ENCODE results near the gene ZNF133.

DNA sequence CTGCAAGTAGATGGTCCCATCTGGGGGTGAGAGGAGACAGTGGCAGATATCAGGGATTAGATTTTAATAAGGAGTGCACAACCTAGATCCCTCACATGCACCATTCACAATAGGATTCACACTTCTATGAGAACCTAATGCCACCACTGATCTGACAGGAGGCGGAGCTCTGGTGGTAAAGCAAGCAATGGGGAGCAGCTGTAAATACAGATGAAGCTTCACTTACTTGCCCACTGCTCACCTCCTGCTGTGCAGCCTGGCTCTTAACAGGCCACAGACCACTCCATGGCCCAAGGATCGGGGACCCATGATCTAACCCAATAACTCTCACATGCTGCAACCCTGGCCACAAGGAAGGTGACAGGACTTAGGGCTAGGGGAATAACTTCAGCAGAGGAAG is 75.4 kb downstream of the ZNF133 start:
- TF ChIP-seq, protein P1, sequence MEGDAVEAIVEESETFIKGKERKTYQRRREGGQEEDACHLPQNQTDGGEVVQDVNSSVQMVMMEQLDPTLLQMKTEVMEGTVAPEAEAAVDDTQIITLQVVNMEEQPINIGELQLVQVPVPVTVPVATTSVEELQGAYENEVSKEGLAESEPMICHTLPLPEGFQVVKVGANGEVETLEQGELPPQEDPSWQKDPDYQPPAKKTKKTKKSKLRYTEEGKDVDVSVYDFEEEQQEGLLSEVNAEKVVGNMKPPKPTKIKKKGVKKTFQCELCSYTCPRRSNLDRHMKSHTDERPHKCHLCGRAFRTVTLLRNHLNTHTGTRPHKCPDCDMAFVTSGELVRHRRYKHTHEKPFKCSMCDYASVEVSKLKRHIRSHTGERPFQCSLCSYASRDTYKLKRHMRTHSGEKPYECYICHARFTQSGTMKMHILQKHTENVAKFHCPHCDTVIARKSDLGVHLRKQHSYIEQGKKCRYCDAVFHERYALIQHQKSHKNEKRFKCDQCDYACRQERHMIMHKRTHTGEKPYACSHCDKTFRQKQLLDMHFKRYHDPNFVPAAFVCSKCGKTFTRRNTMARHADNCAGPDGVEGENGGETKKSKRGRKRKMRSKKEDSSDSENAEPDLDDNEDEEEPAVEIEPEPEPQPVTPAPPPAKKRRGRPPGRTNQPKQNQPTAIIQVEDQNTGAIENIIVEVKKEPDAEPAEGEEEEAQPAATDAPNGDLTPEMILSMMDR (IDR thresholded peaks at IDR 0.05; ENCODE audit: low read depth, low read length, poor library complexity, severe bottlenecking): no peak
- TF ChIP-seq EZH2phosphoT487 (IDR thresholded peaks at IDR 0.05; ENCODE audit: borderline replicate concordance, low read length): no peak
